H1 (cell line): ENCODE data around the gene SMARCC1. TPM values are rescaled to one million over a fixed set of nuclear protein-coding genes. Genes with fewer than 3 reads are reported as not detected.

Source experiments
- CTCF ChIA-PET: fragments of 300-600 bp; sonication (Branson Sonifier 250); formaldehyde crosslinking; loops from one replicate; lab custom pipeline; 2021; ENCODE audit not compliant: partially characterized antibody; lab: Charles Lee
- POLR2A ChIA-PET: fragments of 300-600 bp; sonication (Branson Sonifier 250); formaldehyde crosslinking; loops from one replicate; lab custom pipeline; 2021; ENCODE audit warnings: inconsistent platforms; ENCODE audit not compliant: partially characterized antibody; lab: Charles Lee
- DNase-seq, 2 experiments: peaks; one replicate each; pipeline versions ENCODE4 v3.0.0 to v3.0.0-alpha.2; 2010 to 2022; ENCODE audit warnings: low spot score in 2 of 2, low read depth in 1 of 2, mixed read lengths in 1 of 2
- FAIRE-seq: peaks from 2 replicates; lab custom pipeline; 2011; peaks lifted over from hg19 to GRCh38; lab: Jason Lieb, UNC
- H2AFZ ChIP-seq: 2 replicates; pipeline ENCODE4 v1.8.1; 2012; ENCODE audit warnings: low read length, inconsistent platforms
- H2AK5ac ChIP-seq: 2 replicates; pipeline ENCODE4 v1.6.1; 2013; ENCODE audit warnings: low read depth, low read length
- H2BK120ac ChIP-seq: replicated peaks from 2 replicates; pipeline ENCODE3; 2013; ENCODE audit warnings: low read depth, low read length, inconsistent platforms
- H2BK12ac ChIP-seq: 2 replicates; pipeline ENCODE4 v1.6.1; 2013; ENCODE audit warnings: low read depth, low read length
- H2BK15ac ChIP-seq: 2 replicates; pipeline ENCODE4 v1.6.1; 2013; ENCODE audit warnings: low read length
- H2BK20ac ChIP-seq: 2 replicates; pipeline ENCODE4 v1.6.1; 2013; ENCODE audit warnings: low read length
- H2BK5ac ChIP-seq: 2 replicates; pipeline ENCODE4 v1.6.1; 2013; ENCODE audit warnings: low read depth, low read length
- H3K14ac ChIP-seq: 2 replicates; pipeline ENCODE4 v1.6.1; 2013; ENCODE audit warnings: inconsistent platforms; ENCODE audit not compliant: insufficient read length
- H3K18ac ChIP-seq: 2 replicates; pipeline ENCODE4 v1.6.1; 2013; ENCODE audit warnings: low read length; ENCODE audit errors: extremely low read depth
- H3K23ac ChIP-seq: 2 replicates; pipeline ENCODE4 v1.6.1; 2013; ENCODE audit warnings: inconsistent platforms; ENCODE audit not compliant: insufficient read length
- H3K23me2 ChIP-seq: 2 replicates; pipeline ENCODE4 v1.6.1; 2013; ENCODE audit warnings: low read depth, low read length
- H3K27ac ChIP-seq: 2 replicates; pipeline ENCODE4 v1.6.1; 2011; ENCODE audit warnings: low read depth, low read length, inconsistent platforms
- H3K27me3 ChIP-seq, 4 experiments: replicated peaks in 1 of 4; 1 replicate in 1 of 4; 2 replicates in 3 of 4; pipeline versions ENCODE4 v1.6.1 to v1.8.1; 2011 to 2013; ENCODE audit warnings: low read length in 3 of 4, mild to moderate bottlenecking in 3 of 4, inconsistent platforms in 2 of 4, mixed read lengths in 2 of 4, moderate library complexity in 1 of 4; ENCODE audit not compliant: control insufficient read depth in 3 of 4, insufficient read depth in 3 of 4; ENCODE audit errors: extremely low read depth in 1 of 4
- H3K36me3 ChIP-seq, 4 experiments: 2 replicates each; pipeline versions ENCODE4 v1.6.1 to v1.8.1; 2011 to 2013; ENCODE audit warnings: mild to moderate bottlenecking in 4 of 4, low read length in 3 of 4, moderate library complexity in 2 of 4, control low read depth in 1 of 4, inconsistent platforms in 1 of 4; ENCODE audit not compliant: insufficient read depth in 4 of 4, control insufficient read depth in 2 of 4
- H3K4ac ChIP-seq: replicated peaks from 2 replicates; pipeline ENCODE3; 2013; ENCODE audit warnings: low read length, low read depth, mixed read lengths, inconsistent platforms; ENCODE audit not compliant: insufficient read length
- H3K4me1 ChIP-seq, 4 experiments: replicated peaks in 1 of 4; 1 replicate in 1 of 4; 2 replicates in 3 of 4; pipeline versions ENCODE4 v1.6.1 to v1.8.1; 2011 to 2013; ENCODE audit warnings: low read length in 3 of 4, inconsistent platforms in 2 of 4, mixed read lengths in 1 of 4; ENCODE audit not compliant: insufficient read depth in 4 of 4, control insufficient read depth in 3 of 4
- H3K4me2 ChIP-seq, 2 experiments: 2 replicates each; pipeline versions ENCODE4 v1.6.1 to v1.8.1; 2011 to 2013; ENCODE audit warnings: low read depth in 2 of 2, low read length in 2 of 2, control low read depth in 1 of 2, inconsistent platforms in 1 of 2, mild to moderate bottlenecking in 1 of 2; ENCODE audit not compliant: insufficient read depth in 1 of 2
- H3K4me3 ChIP-seq, 4 experiments: fragments of 200-600, 300-600 bp in 1 of 4; sonication (generic), shearing (Covaris generic), sonication (Bioruptor Twin) in 1 of 4; 2 replicates each; pipeline versions ENCODE4 v1.5.1 to v1.8.1; 2011 to 2016; ENCODE audit warnings: low read length in 4 of 4, low read depth in 3 of 4, control low read depth in 2 of 4, inconsistent platforms in 2 of 4, mild to moderate bottlenecking in 2 of 4, mixed read lengths in 1 of 4, moderate library complexity in 1 of 4; ENCODE audit not compliant: insufficient read depth in 2 of 4; ENCODE audit errors: extremely low read depth in 1 of 4
- H3K56ac ChIP-seq: replicated peaks from 2 replicates; pipeline ENCODE3; 2013; ENCODE audit warnings: low read depth, mild to moderate bottlenecking, mixed read lengths, low read length, inconsistent platforms; ENCODE audit not compliant: insufficient read length
- H3K79me1 ChIP-seq: 2 replicates; pipeline ENCODE4 v1.6.1; 2013; ENCODE audit warnings: low read depth, low read length, control low read depth
- H3K79me2 ChIP-seq, 2 experiments: 2 replicates each; pipeline versions ENCODE4 v1.6.1 to v1.8.1; 2012 to 2013; ENCODE audit warnings: low read length in 2 of 2, mild to moderate bottlenecking in 2 of 2, inconsistent platforms in 1 of 2; ENCODE audit not compliant: insufficient read depth in 2 of 2, control insufficient read depth in 1 of 2
- H3K9ac ChIP-seq, 4 experiments: replicated peaks in 1 of 4; 1 replicate in 1 of 4; 2 replicates in 3 of 4; pipeline versions ENCODE4 v1.6.1 to v1.8.1; 2011 to 2013; ENCODE audit warnings: low read depth in 3 of 4, low read length in 3 of 4, control low read depth in 2 of 4, mild to moderate bottlenecking in 2 of 4, moderate library complexity in 2 of 4, inconsistent platforms in 1 of 4; ENCODE audit errors: extremely low read depth in 1 of 4
- H3K9me3 ChIP-seq, 2 experiments: 2 replicates each; pipeline versions ENCODE4 v1.6.1 to v1.8.1; 2012 to 2013; ENCODE audit warnings: mild to moderate bottlenecking in 2 of 2, moderate library complexity in 2 of 2, control low read depth in 1 of 2, inconsistent platforms in 1 of 2, low read depth in 1 of 2, low read length in 1 of 2, mixed read lengths in 1 of 2; ENCODE audit not compliant: insufficient read depth in 2 of 2
- H4K20me1 ChIP-seq, 2 experiments: replicated peaks in 1 of 2; 2 replicates each; pipeline versions ENCODE3 to v1.8.1; 2011 to 2013; ENCODE audit warnings: inconsistent platforms in 2 of 2, low read length in 2 of 2, mild to moderate bottlenecking in 1 of 2; ENCODE audit not compliant: insufficient read depth in 2 of 2, control insufficient read depth in 1 of 2
- H4K5ac ChIP-seq: 2 replicates; pipeline ENCODE4 v1.6.1; 2013; ENCODE audit warnings: low read length, low read depth, mixed read lengths, inconsistent platforms; ENCODE audit not compliant: insufficient read length
- H4K8ac ChIP-seq: 2 replicates; pipeline ENCODE4 v1.8.0; 2013; ENCODE audit warnings: mild to moderate bottlenecking, moderate library complexity, low read length, inconsistent platforms; ENCODE audit not compliant: insufficient read depth; ENCODE audit errors: extremely low read depth
- H4K91ac ChIP-seq: replicated peaks from 2 replicates; pipeline ENCODE3; 2013; ENCODE audit warnings: low read length, mixed read lengths, inconsistent platforms; ENCODE audit not compliant: insufficient read length
- BRCA1 ChIP-seq: IDR thresholded peaks from 2 replicates; pipeline ENCODE4 v1.6.1; 2012; ENCODE audit warnings: low read depth, low read length, improper control_type of control experiment
- CREB1 ChIP-seq: IDR thresholded peaks from 2 replicates; pipeline ENCODE4 v1.6.1; 2012; ENCODE audit warnings: inconsistent platforms
- E2F6 ChIP-seq: IDR thresholded peaks from 2 replicates; pipeline ENCODE4 v1.6.1; 2012; ENCODE audit warnings: inconsistent platforms
- JUND ChIP-seq: IDR thresholded peaks from 2 replicates; pipeline ENCODE4 v1.6.1; 2011; ENCODE audit warnings: mild to moderate bottlenecking, improper control_type of control experiment, low read length
- KDM4A ChIP-seq: IDR thresholded peaks from one replicate; pipeline ENCODE4 v1.7.1; 2012; ENCODE audit warnings: low read depth, mild to moderate bottlenecking, moderate library complexity, low read length, inconsistent platforms; ENCODE audit not compliant: severe bottlenecking
- RAD21 ChIP-seq, 2 experiments: IDR thresholded peaks in 1 of 2; conservative IDR thresholded peaks in 1 of 2; 2 replicates each; pipeline ENCODE4 v1.6.1; 2011; ENCODE audit warnings: low read depth in 2 of 2, low read length in 2 of 2, improper control_type of control experiment in 1 of 2, inconsistent platforms in 1 of 2, mild to moderate bottlenecking in 1 of 2, moderate library complexity in 1 of 2
- RBBP5 ChIP-seq: IDR thresholded peaks from 2 replicates; pipeline ENCODE4 v1.7.1; 2012; ENCODE audit warnings: low read depth, mild to moderate bottlenecking, inconsistent platforms, low read length, moderate library complexity, borderline replicate concordance
- SAP30 ChIP-seq: fragments of 300-600 bp; sonication (generic); IDR thresholded peaks from 2 replicates; pipeline ENCODE4 v1.7.1; 2012; ENCODE audit warnings: low read length, moderate library complexity, mild to moderate bottlenecking, inconsistent platforms; ENCODE audit not compliant: insufficient read depth, insufficient replicate concordance
- SIRT6 ChIP-seq: IDR thresholded peaks from one replicate; pipeline ENCODE4 v1.7.1; 2012; ENCODE audit warnings: low read length, inconsistent platforms
- TAF1 ChIP-seq: IDR thresholded peaks from 2 replicates; pipeline ENCODE4 v1.6.1; 2011; ENCODE audit warnings: mild to moderate bottlenecking, low read depth, low read length
- WGBS, 2 experiments: shearing (Covaris generic) in 1 of 2; methylation state at CpG; one replicate each; pipeline versions ENCODE4 v1.1.6 to v1.1.7; 2013 to 2015; ENCODE audit warnings: low lambda C conversion rate in 2 of 2, mixed read lengths in 2 of 2, inconsistent platforms in 1 of 2, low coverage in 1 of 2, missing lambda C conversion rate in 1 of 2; ENCODE audit not compliant: insufficient replicate concordance in 2 of 2, insufficient coverage in 1 of 2, insufficient read length in 1 of 2; ENCODE audit errors: extremely low coverage in 1 of 2, missing lambda C conversion rate in 1 of 2; 5-methylcytosine and 5-hydroxymethylcytosine counted together
- polyA plus RNA-seq, 7 experiments: library from polyadenylated mRNA; depleted of rRNA in 3 of 7; stranded (reverse) in 5 of 7; unstranded in 2 of 7; fragments of >200 nt in 5 of 7; fragments of 200-250 nt in 2 of 7; gene quantifications; 1 replicate in 5 of 7; 2 replicates in 1 of 7; 4 replicates in 1 of 7; pipeline versions ENCODE4 v1.2.1 to v1.2.3, GENCODE V29; 2011 to 2013; ENCODE audit warnings: missing spikeins in 2 of 7, mixed read lengths in 2 of 7
- total RNA-seq: library from RNA; stranded (reverse); fragmentation: NEBNext Ultra II Directional; extraction: Animal tissue kit (Norgen Biotek cat#: 25700); gene quantifications from 2 replicates; pipeline ENCODE4 v1.2.1, GENCODE V29; 2021

SMARCC1 gene
- total and polyA plus RNA-seq, 2 of the 8 experiments (the other 6 are each of a cell fraction or from before 2014, with no cell fraction given): 64.1 to 335 TPM

DNA sequence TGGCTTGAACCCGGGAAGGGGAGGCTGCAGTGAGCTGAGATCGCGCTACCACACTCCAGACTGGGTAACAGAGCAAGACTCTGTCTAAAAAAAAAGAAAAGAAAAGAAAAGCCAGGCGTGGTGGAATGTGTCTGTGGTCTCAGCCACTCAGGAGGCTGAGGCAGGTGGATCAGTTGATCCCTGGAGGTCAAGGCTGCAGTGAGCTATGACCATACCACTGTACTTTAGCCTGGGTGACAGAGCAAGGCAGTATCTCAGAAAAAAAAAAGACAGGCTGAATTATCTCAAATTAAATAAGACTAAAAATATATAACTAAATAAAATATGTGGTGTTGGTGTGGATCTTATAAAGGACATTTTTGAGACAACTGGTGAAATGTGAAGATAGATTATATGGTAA lies 20.6 kb downstream of the SMARCC1 start:
- FAIRE-seq (no peak), DNase-seq (no peak)
- Histone ChIP-seq H3K79me1 (peaks cover 4% of the 10 kb centered on the region; the same call in 1 of the 2 replicates), H3K4me3 (no peak overlapping the region), H2BK15ac (no peak overlapping the region), H2BK120ac (no peak overlapping the region), H3K9me3 (no peaks in the 10 kb centered on the region), H3K36me3 (peaks cover 4 to 50% (median 15%) of the 10 kb centered on the region in 4 experiments; a peak in 7 of 8 replicates), H3K4ac (no peak overlapping the region), H4K8ac (no peak overlapping the region), H3K14ac (no peak overlapping the region), H3K23me2 (no peaks in the 10 kb centered on the region), H4K5ac (no peak overlapping the region), H2BK5ac (no peak overlapping the region), H3K27ac (no peak overlapping the region), H3K18ac (no peak overlapping the region), H2BK20ac (no peak overlapping the region), H2AK5ac (no peak overlapping the region), H4K20me1 (peaks cover 8 to 20% of the 10 kb centered on the region in 2 experiments), H3K56ac (no peak overlapping the region), H3K23ac (no peak overlapping the region), H3K9ac (no peak overlapping the region), H2AFZ (no peak overlapping the region), H3K4me1 (no peaks in the 10 kb centered on the region), H2BK12ac (no peak overlapping the region), H3K27me3 (no peaks in the 10 kb centered on the region)
- ChIA-PET POLR2A (interaction anchor here (0.6 to 1.0 kb wide), 2 partner anchors 53 to 72 kb away, joined by 4 read pairs; no protein-coding TSS in a partner anchor), CTCF (interaction anchor here (1.0 to 1.6 kb wide), 3 partner anchors 9 to 15 kb away, joined by 3 to 4 read pairs (median 4); no protein-coding TSS in a partner anchor)
- WGBS, 2 experiments: 88% methylated on average over 4 of the region's 4 CpGs; no CpG with 5 or more reads in 1 of the 2 experiments
- TF ChIP-seq KDM4A (no peak), SIRT6 (no peak), BRCA1 (no peak), RBBP5 (no peak), E2F6 (no peak), SAP30 (no peak), TAF1 (no peak), RAD21 (IDR thresholded peaks at IDR 0.05 in 1 of 2, conservative IDR thresholded peaks at IDR 0.05 in 1 of 2; ENCODE audit: low read depth in 2 of 2, low read length in 2 of 2) (no peak), JUND (no peak), CREB1 (no peak)
- TF ChIP-seq, all 59 proteins: peak for 0
- no peak overlapping the region for H3K4me2 ChIP-seq
- no peak overlapping the region for H4K91ac ChIP-seq
- peaks cover 29 to 95% of the 10 kb centered on the region in 2 experiments for H3K79me2 ChIP-seq
